Activated T-cell treated with anti-CD3 and anti-CD28 coated beads, Interleukin-2, amount 50 U/mL, for 4 hours (primary cell): ENCODE results near the gene MACROH2A1. TPM values are rescaled to one million over a fixed set of nuclear protein-coding genes. Genes with fewer than 3 reads are reported as not detected.
"Not testable (repeated sequence)": the region's sequence is repeated elsewhere in the genome, so short reads cannot be mapped to it uniquely, and the experiment has no call there.

ENCODE experiments used
- ATAC-seq, 2 donors: fragments of 200-7000 bp; cut with Tn5 transposase; one replicate each; pipeline ENCODE4 v1.10.0; 2021
- DNase-seq: peaks from one replicate; pipeline ENCODE4 v3.0.0-alpha.2; 2020
- H3K27me3 Mint-ChIP-seq: one replicate; pipeline ENCODE4 v1.8.0; 2021; ENCODE audit warnings: low read depth, mixed read lengths
- H3K36me3 Mint-ChIP-seq: one replicate; pipeline ENCODE4 v1.8.0; 2022; ENCODE audit warnings: mixed read lengths; ENCODE audit not compliant: insufficient read depth
- H3K4me1 Mint-ChIP-seq: one replicate; pipeline ENCODE4 v1.8.0; 2021; ENCODE audit warnings: low read depth, mixed read lengths
- H3K4me3 Mint-ChIP-seq: one replicate; pipeline ENCODE4 v1.8.0; 2021; ENCODE audit warnings: mild to moderate bottlenecking, moderate library complexity, mixed read lengths
- H3K9me3 Mint-ChIP-seq: one replicate; pipeline ENCODE4 v1.8.0; 2021; ENCODE audit warnings: mixed read lengths
- total RNA-seq, 3 donors: library from RNA; stranded (reverse); gene quantifications; one replicate each; pipeline ENCODE4 v1.2.1, GENCODE V29; 2021

MACROH2A1 gene
- total RNA-seq, 3 donors from 2014 or later, result 204 to 234 (median 207) TPM

GRCh38 chr5:135367076-135367475 lies 32.0 kb downstream of the MACROH2A1 start:
- H3K9me3 Mint-ChIP-seq, result no peaks in the 10 kb centered on the region
- peaks cover 28% of the 10 kb centered on the region for H3K36me3 Mint-ChIP-seq
- DNase-seq (no peak), ATAC-seq (no peak)
- H3K27me3 Mint-ChIP-seq, result no peaks in the 10 kb centered on the region
- peaks cover under 1% of the 10 kb centered on the region for H3K4me1 Mint-ChIP-seq
- no peak overlapping the region for H3K4me3 Mint-ChIP-seq

DNA sequence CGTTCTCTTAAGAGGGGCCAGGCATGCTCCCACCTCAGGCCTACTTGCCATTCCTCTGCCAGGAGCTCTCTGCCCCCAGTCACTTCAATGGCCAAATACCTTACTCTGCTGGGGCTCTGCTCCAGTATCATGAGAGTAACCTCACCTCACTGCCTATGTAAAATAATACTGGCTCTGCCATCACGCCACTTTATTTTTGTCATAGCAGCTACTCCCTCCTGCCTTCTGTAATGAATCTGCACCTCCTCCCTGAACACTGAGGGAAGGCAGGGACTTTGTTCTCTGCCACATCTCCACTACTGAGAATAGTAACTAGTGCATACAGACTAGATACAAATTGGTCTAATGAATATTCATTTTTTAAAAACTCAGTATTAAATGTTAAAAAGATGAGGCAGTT lies 33.8 kb downstream of the MACROH2A1 start:
- DNase-seq (no peak), ATAC-seq (no peak)
- Mint-ChIP-seq H3K27me3 (no peaks in the 10 kb centered on the region), H3K4me3 (no peak overlapping the region), H3K36me3 (peaks cover 29% of the 10 kb centered on the region), H3K9me3 (no peaks in the 10 kb centered on the region), H3K4me1 (no peaks in the 10 kb centered on the region)

DNA sequence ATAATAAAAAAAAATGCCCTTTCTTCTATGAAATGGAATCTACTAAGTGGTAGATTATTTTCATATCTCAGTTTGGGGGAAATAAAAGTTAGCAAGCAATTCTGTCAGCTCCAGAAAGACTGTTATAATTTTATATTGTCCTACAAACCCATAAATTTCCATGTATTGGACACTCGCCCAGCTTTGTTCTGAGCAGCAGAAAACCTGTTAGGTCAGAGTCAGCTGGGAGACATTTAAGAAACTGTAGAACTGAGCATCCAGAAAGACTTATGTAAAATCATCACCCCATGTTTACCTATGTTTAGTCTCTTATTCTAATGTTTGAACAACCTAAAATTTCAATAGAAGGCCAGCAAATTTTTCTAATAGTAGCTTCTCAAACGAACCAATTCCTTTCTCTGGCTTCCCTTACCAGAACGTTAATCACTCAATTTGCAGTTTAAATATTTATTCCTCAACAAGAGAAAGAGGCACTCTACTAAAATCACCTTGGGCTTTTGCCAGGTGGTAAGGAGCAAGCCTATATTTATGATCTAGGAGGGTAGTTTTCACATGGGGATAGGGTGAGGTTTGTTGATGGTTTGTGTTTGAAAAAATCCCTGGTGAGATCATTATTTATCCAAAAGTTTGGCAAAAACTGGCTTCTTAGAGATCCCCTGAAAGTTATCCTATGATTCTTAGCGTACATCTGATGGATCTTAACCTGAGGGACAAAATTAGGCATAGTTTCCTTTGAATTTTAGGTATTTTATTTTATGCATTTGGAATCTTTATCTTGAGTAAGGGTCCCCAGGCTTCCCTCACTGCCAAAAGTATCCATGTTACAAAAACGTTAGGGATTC lies 34.4 kb downstream of the MACROH2A1 start:
- Mint-ChIP-seq H3K4me3 (no peak overlapping the region), H3K27me3 (no peaks in the 10 kb centered on the region), H3K36me3 (peaks cover 34% of the 10 kb centered on the region), H3K9me3 (no peaks in the 10 kb centered on the region), H3K4me1 (no peaks in the 10 kb centered on the region)
- DNase-seq, result no peak
- ATAC-seq, result no peak

DNA sequence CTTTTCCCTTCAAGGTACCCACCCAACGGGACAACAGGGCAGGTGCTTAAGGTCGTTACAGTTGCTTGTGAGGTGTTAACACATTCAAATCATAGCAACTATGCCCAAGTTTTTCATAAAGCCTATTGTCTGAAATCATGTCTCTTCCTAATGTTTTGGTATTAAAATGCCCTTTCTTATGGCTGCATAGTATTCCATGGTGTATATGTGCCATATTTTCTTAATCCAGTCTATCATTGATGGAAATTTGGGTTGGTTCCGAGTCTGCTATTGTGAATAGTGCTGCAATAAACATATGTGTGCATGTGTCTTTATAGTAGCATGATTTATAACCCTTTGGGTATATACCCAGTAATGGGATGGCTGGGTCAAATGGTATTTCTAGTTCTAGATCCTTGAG lies 35.7 kb downstream of the MACROH2A1 start:
- H3K4me3 Mint-ChIP-seq, H3K9me3 Mint-ChIP-seq, H3K4me1 Mint-ChIP-seq, ATAC-seq, H3K27me3 Mint-ChIP-seq, DNase-seq: not testable (repeated sequence)
- H3K36me3 Mint-ChIP-seq, result peaks cover 38% of the 10 kb centered on the region

DNA sequence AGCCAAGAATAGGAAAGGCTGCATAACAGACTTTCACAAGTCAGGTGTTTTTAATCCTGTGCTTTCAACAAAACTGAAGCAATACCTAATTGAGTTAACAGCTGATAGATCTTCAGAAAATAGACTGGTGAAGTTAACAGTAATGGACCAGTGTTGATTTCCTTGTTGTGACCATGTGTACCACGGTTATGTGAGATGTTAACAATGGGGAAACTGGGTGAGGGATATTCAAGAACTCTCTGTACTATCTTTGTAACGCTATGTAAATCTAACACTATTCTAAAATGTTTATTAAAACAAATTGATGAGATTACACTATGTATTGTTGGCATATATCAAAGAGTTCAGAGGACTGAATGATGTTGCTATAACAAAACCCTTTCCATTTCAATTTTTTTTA lies 36.9 kb downstream of the MACROH2A1 start:
- DNase-seq, result no peak
- H3K9me3 Mint-ChIP-seq, result no peaks in the 10 kb centered on the region
- H3K36me3 Mint-ChIP-seq, result peaks cover 37% of the 10 kb centered on the region
- H3K4me3 Mint-ChIP-seq, result no peak overlapping the region
- H3K27me3 Mint-ChIP-seq, result no peaks in the 10 kb centered on the region
- H3K4me1 Mint-ChIP-seq, result no peaks in the 10 kb centered on the region
- ATAC-seq, result no peak

- Mint-ChIP-seq H3K9me3 (no peaks in the 10 kb centered on the region), H3K4me1 (no peaks in the 10 kb centered on the region), H3K27me3 (no peaks in the 10 kb centered on the region), H3K4me3 (no peak overlapping the region), H3K36me3 (peaks cover 38% of the 10 kb centered on the region)
- DNase-seq (no peak), ATAC-seq (no peak)
These were observed 38.5 kb downstream of the MACROH2A1 start for GRCh38 chr5:135360278-135361274.

GRCh38 chr5:135359374-135360165 lies 39.5 kb downstream of the MACROH2A1 start:
- DNase-seq (no peak), ATAC-seq (no peak)
- peaks cover 32% of the 10 kb centered on the region for H3K36me3 Mint-ChIP-seq
- no peak overlapping the region for H3K4me3 Mint-ChIP-seq
- no peaks in the 10 kb centered on the region for H3K4me1 Mint-ChIP-seq
- H3K9me3 Mint-ChIP-seq, result no peaks in the 10 kb centered on the region
- no peaks in the 10 kb centered on the region for H3K27me3 Mint-ChIP-seq

GRCh38 chr5:135357685-135358084 lies 41.3 kb downstream of the MACROH2A1 start:
- peaks cover 28% of the 10 kb centered on the region for H3K36me3 Mint-ChIP-seq
- no peak for ATAC-seq

GRCh38 chr5:135356522-135357318 lies 42.3 kb downstream of the MACROH2A1 start:
- DNase-seq, result no peak
- no peak overlapping the region for H3K4me3 Mint-ChIP-seq
- no peak for ATAC-seq
- no peaks in the 10 kb centered on the region for H3K4me1 Mint-ChIP-seq
- no peaks in the 10 kb centered on the region for H3K27me3 Mint-ChIP-seq
- peaks cover 32% of the 10 kb centered on the region for H3K36me3 Mint-ChIP-seq
- no peaks in the 10 kb centered on the region for H3K9me3 Mint-ChIP-seq

More at GRCh38 chr5:135357685-135358084, 41.3 kb downstream of the MACROH2A1 start:
- Mint-ChIP-seq H3K4me3 (no peak overlapping the region), H3K9me3 (no peaks in the 10 kb centered on the region), H3K4me1 (no peaks in the 10 kb centered on the region), H3K27me3 (no peaks in the 10 kb centered on the region)
- no peak for DNase-seq

- DNase-seq (no peak), ATAC-seq (no peak)
- H3K9me3 Mint-ChIP-seq, result no peaks in the 10 kb centered on the region
- no peaks in the 10 kb centered on the region for H3K4me1 Mint-ChIP-seq
- no peaks in the 10 kb centered on the region for H3K27me3 Mint-ChIP-seq
- no peak overlapping the region for H3K4me3 Mint-ChIP-seq
- H3K36me3 Mint-ChIP-seq, result peaks cover 31% of the 10 kb centered on the region
These were observed 43.9 kb downstream of the MACROH2A1 start for GRCh38 chr5:135355169-135355568.

DNA sequence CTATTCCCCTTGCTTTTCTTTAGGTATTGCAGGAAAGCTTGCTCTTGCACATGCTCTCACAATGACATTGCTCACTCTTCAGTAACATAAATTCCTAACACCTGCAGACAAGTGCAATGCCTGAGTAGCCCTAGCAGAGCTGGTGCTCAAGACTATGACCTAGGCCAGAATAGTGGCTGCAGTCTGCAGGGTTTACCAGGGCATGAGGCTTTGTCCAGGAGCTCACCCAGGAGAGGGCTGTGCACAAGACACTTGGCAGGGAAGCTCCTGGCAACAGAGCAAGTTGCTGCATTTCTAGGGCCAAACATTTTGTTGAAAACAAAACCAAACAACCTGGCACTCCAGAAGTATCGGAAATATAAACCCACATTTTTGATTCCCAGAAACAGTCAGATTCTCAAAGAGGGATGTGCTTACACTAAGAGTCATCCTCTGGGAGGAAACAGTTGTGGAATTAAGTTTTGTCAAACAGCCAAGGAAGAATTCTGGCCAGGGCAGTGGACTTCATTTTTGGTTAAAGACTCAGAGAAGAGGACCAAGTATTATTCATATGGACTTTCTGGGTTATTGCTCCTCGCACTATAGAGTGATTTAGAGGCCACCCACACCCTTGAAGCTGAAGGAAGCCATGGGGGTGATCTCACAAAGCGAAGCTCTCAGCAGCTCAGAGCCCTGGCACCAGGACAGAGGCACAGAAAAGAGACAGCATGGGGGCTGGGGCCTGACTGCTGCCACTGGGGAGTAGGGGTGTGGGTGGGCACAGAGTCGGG lies 44.9 kb downstream of the MACROH2A1 start:
- H3K36me3 Mint-ChIP-seq, result peaks cover 32% of the 10 kb centered on the region
- no peaks in the 10 kb centered on the region for H3K9me3 Mint-ChIP-seq
- no peak overlapping the region for H3K4me3 Mint-ChIP-seq
- H3K27me3 Mint-ChIP-seq, result no peaks in the 10 kb centered on the region
- ATAC-seq (no peak), DNase-seq (no peak)
- H3K4me1 Mint-ChIP-seq, result no peaks in the 10 kb centered on the region

GRCh38 chr5:135350536-135350935 lies 48.5 kb downstream of the MACROH2A1 start:
- Mint-ChIP-seq H3K4me1 (peaks cover 2% of the 10 kb centered on the region), H3K27me3 (no peaks in the 10 kb centered on the region), H3K36me3 (peaks cover 23% of the 10 kb centered on the region), H3K4me3 (no peak overlapping the region), H3K9me3 (no peaks in the 10 kb centered on the region)
- ATAC-seq (no peak), DNase-seq (no peak)

DNA sequence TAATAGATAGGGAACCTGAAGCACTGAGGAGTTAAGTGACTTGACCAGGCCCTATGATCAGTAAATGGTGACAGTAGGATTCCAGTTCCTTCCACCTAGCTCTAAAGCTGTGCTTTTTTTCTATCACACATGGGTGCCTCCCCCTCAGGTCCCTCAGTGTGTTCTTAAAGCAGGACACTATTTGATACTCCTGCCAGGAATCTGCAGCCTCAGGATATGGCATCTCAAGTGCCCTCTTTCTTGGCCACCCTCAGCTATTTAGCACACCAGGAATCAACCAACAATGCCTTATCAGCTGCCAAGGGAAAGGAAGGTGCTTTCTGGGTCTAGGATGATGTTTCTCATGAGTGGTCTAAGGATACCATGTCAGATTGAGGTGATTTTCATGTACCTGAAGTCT lies 49.1 kb downstream of the MACROH2A1 start:
- Mint-ChIP-seq H3K27me3 (no peaks in the 10 kb centered on the region), H3K4me1 (peaks cover 2% of the 10 kb centered on the region), H3K9me3 (no peaks in the 10 kb centered on the region), H3K4me3 (no peak overlapping the region), H3K36me3 (peaks cover 27% of the 10 kb centered on the region)
- ATAC-seq (no peak), DNase-seq (no peak)
